LNCaP clone FGC (cell line): ENCODE results near the gene TNFRSF19.

Experiments
- DNase-seq: peaks from one replicate; pipeline ENCODE4 v3.0.0-alpha.2; 2011; ENCODE audit warnings: low read depth
- H3K4me3 ChIP-seq: 2 replicates; pipeline ENCODE4 v1.5.1; 2011; ENCODE audit warnings: mild to moderate bottlenecking, low read depth, low read length, control low read depth
- TF ChIP-seq, protein P1 (sequence below): IDR thresholded peaks from 2 replicates; pipeline ENCODE4 v1.5.1; 2012; ENCODE audit warnings: mild to moderate bottlenecking; ENCODE audit not compliant: control insufficient read depth, insufficient read depth; ENCODE audit errors: extremely low read depth

Gene TNFRSF19

GRCh38 chr13:23688336-23688735, 118.1 kb downstream of the TNFRSF19 start:
- DNase-seq = no peak
- no peak overlapping the region for H3K4me3 ChIP-seq
- TF ChIP-seq, protein P1, sequence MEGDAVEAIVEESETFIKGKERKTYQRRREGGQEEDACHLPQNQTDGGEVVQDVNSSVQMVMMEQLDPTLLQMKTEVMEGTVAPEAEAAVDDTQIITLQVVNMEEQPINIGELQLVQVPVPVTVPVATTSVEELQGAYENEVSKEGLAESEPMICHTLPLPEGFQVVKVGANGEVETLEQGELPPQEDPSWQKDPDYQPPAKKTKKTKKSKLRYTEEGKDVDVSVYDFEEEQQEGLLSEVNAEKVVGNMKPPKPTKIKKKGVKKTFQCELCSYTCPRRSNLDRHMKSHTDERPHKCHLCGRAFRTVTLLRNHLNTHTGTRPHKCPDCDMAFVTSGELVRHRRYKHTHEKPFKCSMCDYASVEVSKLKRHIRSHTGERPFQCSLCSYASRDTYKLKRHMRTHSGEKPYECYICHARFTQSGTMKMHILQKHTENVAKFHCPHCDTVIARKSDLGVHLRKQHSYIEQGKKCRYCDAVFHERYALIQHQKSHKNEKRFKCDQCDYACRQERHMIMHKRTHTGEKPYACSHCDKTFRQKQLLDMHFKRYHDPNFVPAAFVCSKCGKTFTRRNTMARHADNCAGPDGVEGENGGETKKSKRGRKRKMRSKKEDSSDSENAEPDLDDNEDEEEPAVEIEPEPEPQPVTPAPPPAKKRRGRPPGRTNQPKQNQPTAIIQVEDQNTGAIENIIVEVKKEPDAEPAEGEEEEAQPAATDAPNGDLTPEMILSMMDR = no peak

- no peak overlapping the region for H3K4me3 ChIP-seq
- TF ChIP-seq, protein P1 = no peak
- DNase-seq = no peak
Observed at GRCh38 chr13:23690668-23691067, 120.5 kb downstream of the TNFRSF19 start.

- H3K4me3 ChIP-seq = no peak overlapping the region
Observed at GRCh38 chr13:23692816-23693215, 122.6 kb downstream of the TNFRSF19 start.

GRCh38 chr13:23695196-23695595, 125.0 kb downstream of the TNFRSF19 start:
- TF ChIP-seq, protein P1 = no peak
- no peak overlapping the region for H3K4me3 ChIP-seq
- DNase-seq = no peak

More at GRCh38 chr13:23692816-23693215, 122.6 kb downstream of the TNFRSF19 start:
- DNase-seq = no peak
- TF ChIP-seq, protein P1 = no peak

GRCh38 chr13:23695711-23696464, 125.7 kb downstream of the TNFRSF19 start:
- TF ChIP-seq, protein P1 = no peak
- no peak for DNase-seq
- H3K4me3 ChIP-seq = no peak overlapping the region

- TF ChIP-seq, protein P1 = no peak
- no peak for DNase-seq
- H3K4me3 ChIP-seq = no peak overlapping the region
Observed at GRCh38 chr13:23696610-23697009, 126.4 kb downstream of the TNFRSF19 start.

GRCh38 chr13:23697772-23698313, 127.6 kb downstream of the TNFRSF19 start:
- no peak overlapping the region for H3K4me3 ChIP-seq
- DNase-seq = no peak
- TF ChIP-seq, protein P1 = no peak
